ENCODE results near the gene DHODH. TPM values are rescaled to one million over a fixed set of nuclear protein-coding genes. Genes with fewer than 3 reads are reported as not detected.
"Not testable (repeated sequence)": the region's sequence is repeated elsewhere in the genome, so short reads cannot be mapped to it uniquely, and the experiment has no call there.

Gene DHODH
- total RNA-seq = 28.4 TPM

DNA sequence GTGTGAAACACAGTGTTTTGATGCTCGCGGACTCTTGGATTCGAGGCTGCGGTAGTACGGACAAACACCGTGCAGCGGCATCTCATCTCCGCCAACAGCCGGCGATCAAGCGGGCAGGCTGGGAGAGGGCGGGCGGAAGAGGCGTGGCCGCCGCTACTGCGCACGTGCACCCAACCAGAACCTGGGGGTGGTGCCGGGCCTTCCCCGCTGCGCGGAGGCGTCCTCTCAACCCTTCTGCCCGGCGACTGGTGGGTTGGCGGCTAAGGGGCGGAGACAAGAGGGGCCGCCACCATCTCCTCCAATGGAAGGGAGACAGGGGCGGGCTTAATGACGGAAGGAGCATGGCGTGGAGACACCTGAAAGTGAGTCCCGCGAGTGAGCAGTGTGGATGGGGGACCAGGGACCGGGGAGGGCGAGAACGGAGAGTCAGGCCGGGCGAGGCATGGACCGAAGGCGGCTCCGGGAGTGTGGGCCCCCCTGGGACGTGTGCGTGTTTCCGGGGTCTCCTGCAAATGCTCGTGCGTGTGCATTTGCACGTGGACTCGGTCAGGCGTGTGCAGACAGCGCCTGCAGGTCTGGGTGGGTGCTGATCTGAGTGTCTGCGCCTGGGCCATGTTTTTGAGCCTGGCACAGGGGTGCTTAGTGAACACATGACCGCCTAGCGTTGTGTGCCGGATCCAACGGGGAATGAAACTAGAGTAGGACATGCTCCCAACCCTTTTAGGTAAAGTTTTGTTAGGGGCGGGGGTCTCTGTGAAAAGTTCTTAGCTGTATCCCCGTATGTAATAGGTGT lies at the start of gene DHODH:
TSS of gene DHODH (plus strand) at position 321 of the 793 bp plus-strand sequence. CDS start at position 342, 21 bp downstream.
- ATAC-seq = peak; percentile 96
- DNase-seq (ENCODE audit: low spot score) = peak; percentile 99

DNA sequence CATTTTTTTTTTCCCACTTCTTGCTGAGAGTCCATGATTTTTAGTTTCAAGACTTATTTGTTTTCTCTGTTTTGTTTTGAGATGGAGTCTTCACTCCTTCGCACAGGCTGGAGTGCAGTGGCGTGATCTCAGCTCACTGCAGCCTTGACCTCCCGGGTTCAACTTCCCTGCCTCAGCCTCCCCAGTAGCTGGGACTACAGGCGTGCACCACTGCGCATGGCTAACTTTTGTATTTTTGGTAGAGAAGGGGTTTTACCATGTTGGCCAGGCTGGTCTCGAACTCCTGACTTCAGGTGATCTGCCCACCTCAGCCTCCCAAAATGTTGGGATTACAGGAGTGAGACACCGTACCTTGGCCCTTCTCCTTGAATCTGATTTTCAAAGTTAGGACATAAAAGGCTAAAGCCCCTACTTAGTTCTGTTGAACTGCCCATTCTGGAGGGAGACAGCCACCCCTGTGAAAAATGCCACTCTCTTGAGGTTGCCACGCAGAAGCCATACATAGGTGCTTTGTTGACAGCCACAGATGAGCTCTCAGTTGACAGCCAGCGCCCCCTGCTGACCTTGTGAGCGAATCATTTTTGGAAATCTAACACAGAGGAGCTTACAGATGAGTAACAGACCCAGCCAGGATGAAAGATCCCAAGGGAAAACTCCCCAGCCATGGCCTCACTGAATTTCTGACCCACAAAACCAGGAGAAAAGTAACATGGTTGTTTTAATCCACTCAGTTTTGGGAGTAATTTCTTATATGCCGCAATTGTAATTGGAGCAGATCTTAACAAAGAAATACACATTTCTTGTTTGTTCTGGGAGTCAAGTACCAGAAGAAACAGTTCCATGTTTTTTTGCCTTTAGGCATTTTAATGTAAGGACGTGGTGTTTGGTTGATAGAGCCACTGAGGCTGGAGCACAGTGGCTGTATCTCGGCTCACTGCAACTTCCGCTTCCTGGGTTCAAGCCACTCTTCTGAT lies 47.2 kb upstream of the DHODH start:
- ATAC-seq (peak; percentile 99), DNase-seq (ENCODE audit: low spot score) (peak; percentile 80)

DNA sequence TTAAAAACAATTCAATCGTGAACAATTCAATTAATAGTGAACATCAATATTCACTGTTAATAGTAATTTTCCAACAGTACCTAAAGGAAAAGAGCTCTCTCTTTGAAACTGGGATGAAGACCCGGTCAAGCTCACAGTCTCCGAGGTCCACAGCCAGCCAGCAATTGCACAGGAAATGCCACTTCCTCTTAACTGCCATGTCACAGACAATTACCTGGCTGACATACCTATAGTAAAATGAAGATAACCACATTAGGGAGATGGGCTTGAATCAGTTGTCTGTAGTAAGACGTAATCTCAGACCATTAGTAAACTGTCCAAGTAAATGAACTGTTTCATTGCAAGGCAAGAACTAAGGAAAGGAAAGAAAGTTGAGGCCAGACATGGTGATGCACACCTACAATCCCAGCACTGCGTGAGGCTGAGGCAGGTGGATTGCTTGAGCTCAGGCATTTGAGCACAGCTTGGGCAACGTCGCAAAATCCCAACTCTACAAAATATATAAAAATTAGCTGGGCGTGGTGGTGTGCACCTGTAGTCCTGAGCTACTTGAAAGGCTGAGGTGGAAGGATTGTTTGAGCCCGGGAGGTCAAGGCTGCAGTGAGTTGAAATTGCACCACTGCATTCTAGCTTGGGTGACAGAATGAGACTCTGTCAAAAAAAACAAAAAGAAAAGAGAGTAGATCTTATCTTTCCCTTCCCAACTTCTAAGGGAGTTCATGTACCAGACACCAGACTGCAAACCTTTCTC lies 45.2 kb upstream of the DHODH start:
- ATAC-seq = no peak
- no peak for DNase-seq (ENCODE audit: low spot score)

DNA sequence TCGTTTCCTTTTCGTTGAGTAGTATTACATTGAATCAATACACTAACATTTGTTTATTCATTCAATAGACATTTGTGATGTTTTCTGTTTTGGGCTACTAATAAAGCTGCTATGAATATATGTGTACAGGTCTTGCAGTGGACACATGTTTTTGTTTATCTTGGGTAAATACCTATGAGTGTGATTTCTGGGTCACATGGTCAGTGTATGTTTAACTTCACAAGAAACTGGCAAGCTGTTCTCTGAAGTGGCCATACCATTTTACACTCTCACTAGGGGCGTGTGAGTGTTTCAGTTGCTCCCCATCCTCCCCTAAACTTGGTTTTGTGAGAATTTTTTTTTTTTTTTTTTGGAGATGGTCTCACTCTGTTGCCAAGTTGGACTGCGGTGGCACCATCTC lies 43.3 kb upstream of the DHODH start:
- ATAC-seq (peak; percentile 48), DNase-seq (ENCODE audit: low spot score) (no peak)

DNA sequence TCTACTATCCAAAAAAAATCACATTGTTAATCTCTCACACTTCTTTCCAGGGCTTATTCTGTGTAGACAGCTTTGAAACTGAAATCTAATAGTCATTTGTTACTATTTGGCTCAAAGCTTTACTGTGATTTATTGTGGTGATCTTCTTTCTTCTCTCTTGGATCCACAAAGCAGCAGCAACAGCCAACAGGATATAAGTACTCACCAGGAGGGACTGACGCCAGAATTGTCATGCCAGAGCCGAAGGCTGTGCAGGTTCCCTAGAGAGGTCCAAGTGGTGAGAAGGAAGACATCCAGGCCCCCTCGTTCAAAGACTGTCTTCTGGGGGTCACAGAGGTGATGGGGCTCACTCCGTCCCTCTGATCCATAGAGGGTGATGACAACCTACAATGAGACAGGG lies 41.6 kb upstream of the DHODH start:
- no peak for ATAC-seq
- no peak for DNase-seq (ENCODE audit: low spot score)

DNA sequence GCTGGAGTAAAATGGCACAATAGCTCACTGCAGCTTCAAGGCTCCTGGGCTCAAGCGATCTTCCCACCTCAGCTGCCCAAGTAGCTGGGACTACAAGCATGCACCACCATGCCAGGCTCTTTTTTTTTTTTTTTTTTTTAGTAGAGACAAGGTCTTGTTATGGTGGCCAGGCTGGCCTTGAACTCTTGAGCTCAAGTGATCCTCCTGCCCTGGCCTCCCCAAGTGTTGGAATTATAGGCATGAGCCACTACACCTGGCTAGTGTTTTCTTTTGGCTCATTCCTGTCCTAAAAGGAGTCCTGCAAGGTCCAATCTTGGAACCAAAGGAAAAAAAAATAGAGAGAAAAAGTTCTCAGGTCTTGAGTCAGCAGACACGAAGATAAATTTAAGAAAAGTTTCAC lies 39.2 kb upstream of the DHODH start:
- ATAC-seq (no peak), DNase-seq (ENCODE audit: low spot score) (no peak)

DNA sequence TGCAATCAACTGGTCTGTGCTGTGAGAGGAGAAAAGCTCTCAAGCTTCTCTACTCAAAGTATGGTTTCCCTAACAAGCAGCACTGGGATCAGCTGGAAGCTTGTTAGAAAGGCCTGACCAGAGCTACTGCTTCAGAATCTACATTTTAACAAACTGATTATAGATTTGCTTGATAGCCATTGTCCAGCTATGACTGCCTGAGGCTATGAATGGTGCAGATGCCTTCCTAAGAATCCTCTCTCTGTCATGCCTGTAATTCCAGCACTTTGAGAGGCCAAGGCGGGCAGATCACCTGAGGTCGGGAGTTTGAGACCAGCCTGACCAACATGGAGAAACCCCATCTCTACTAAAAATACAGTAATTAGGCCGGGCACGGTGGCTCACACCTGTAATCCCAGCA lies 37.0 kb upstream of the DHODH start:
- ATAC-seq (no peak), DNase-seq (ENCODE audit: low spot score) (no peak)

DNA sequence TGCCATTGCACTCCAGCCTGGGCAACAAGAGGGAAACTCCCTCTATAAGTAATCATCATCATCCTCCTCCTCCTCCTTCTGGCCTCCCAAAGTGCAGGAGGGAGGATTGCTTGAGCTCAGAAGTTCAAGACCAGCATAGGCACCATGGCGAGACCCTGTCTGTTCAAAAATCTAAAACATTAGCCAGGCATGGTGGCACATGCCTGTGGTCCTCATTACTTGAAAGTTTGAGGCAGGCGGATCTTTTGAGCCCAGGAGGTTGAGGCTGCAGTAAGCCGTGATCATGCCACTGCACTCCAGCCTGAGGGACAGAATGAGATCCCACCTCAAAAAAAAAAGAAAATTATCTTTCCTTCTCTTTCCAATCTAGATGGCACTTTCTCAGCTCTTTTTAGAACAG lies 36.2 kb upstream of the DHODH start:
- no peak for DNase-seq (ENCODE audit: low spot score)
- ATAC-seq = no peak

DNA sequence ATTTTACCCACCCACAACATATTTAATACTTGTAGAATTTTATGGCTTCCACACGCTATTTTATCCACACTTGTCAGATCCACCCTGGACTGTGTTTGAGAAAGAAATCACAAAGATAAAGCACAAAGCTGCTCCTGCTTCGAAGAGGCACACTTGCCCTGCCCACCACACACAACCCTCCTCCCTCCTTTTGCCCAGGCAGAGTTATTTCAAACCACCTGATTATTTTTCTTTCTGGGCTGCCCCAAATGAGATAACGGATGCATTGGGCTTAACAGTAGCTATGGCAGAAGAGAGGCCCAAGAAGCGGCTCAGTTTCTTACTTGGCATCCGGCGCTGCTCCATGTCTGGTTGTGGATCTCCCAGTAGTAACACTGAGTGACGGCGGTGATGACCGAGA lies 35.5 kb upstream of the DHODH start:
- ATAC-seq (no peak), DNase-seq (ENCODE audit: low spot score) (no peak)

DNA sequence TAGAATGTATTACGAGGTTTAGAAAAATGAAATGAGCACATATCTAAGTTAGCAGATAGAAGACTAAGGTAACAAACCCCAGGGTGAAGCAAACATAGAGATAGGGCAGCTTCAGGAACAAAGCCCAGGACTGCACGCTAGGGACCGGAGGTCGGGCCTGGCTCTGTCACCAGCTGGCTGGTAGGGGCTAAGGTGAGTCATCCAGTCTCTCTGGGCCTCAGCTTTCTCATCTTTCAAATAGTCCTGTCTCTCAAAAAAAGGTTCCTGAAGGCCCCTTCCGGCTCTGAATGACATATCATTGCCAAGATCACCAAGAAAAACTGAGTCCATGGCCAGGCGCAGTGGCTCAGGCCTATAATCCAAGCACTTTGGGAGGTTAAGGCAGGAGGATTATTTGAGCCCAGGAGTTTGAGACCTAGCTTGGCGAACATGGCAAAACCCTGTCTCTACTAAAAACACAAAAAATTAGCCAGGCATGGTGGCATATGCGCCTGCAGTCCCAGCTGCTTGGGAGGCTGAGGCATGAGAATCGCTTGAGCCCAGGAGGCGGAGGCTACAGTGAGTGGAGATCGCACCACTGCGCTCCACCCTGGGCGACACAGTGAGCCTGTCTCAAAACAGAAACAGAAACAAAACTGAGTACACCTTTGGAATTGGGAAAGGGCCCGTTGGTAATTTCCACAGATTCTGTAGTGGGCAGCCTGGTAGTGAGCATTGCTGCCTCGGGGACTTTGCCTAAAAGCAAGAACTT lies 34.3 kb upstream of the DHODH start:
- DNase-seq (ENCODE audit: low spot score) = no peak
- no peak for ATAC-seq

DNA sequence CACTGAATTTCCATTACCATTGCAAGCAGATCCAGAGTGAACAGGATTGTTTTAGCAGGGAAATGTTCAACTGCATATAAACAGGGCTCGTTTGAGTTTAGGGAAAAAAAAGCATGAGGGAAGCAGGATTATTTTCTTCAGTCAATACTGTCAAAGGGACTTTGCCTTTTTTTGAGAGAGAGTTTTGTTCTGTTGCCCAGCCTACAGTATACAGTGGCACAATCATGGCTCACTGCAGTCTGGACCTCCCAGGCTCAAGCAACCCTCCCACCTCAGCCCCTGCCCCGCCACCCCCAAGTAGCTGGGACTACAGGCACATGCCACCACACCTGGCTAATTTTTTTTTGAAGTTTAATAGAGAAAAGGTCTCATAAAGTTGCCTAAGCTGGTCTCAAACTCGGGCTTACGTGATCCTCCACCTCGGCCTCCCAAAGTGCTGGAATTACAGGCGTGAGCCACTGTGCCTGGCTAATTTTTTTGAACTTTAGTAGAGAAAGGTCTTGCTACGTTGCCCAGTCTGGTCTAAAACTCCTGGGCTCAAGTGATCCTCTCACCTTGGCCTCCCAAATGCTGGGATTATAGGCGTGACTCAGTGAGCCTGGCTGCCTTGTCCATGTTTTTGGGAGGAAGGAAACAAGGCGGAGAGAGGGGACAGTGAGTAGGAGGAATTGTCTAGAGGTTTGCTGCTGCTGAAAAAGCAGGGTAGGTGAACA lies 23.1 kb upstream of the DHODH start:
- peak; percentile 85 for ATAC-seq
- no peak for DNase-seq (ENCODE audit: low spot score)

DNA sequence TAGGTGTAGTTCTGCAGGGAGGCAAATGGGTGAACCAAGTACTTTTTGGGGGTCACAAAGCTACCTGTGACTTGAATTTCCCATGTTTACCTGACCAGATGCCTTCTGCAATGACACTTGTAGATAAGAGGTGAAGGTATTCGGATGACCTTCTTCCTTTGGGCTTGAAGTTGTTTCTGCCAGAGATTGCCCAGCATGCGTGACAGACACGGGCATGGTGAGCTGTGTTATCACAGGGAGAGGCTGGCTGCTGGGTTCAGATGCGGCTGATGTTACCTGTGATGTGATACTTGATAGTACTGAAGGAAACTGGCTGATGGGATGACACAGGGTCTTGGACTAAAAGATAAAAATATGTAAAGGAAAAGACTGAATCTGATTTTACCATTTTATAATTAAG lies 22.4 kb upstream of the DHODH start:
- DNase-seq (ENCODE audit: low spot score) = no peak
- ATAC-seq = no peak

DNA sequence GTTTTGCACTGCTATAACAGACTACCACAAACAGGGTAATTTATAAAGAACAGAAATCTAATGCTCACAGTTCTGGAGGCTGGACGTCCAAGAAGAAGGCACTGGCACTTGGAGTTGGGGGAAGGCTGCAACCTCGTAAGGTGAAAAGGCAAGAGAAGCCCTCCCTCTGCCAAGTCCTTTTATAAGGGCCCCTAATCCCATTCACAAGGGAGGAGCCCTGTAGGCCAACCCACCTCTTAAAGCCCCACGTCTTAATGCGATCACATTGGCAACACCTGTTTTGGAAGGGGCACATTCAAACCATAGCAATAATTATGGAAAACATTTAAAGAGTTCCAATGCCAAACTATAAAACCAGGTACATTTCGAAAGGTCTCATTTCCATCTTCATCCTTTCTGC lies 13.5 kb upstream of the DHODH start:
- DNase-seq (ENCODE audit: low spot score) = no peak
- no peak for ATAC-seq

DNA sequence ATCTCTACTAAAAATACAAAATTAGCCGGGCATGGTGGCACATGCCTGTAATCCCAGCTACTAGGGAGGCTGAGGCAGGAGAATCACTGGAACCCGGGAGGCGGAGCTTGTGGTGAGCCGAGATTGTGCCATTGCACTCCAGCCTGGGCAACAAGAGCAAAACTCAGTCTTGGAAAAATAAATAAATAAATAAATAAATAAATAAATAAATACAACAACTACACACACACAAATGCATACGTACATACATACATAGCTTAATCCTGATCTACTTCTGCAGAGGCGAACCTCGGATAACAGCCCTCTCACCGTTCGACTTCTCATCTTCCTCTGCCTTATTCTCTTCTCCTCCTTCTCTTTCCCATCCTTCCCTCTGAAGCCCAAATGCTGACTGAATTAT lies 11.0 kb upstream of the DHODH start:
- DNase-seq (ENCODE audit: low spot score); ATAC-seq: not testable (repeated sequence)

DNA sequence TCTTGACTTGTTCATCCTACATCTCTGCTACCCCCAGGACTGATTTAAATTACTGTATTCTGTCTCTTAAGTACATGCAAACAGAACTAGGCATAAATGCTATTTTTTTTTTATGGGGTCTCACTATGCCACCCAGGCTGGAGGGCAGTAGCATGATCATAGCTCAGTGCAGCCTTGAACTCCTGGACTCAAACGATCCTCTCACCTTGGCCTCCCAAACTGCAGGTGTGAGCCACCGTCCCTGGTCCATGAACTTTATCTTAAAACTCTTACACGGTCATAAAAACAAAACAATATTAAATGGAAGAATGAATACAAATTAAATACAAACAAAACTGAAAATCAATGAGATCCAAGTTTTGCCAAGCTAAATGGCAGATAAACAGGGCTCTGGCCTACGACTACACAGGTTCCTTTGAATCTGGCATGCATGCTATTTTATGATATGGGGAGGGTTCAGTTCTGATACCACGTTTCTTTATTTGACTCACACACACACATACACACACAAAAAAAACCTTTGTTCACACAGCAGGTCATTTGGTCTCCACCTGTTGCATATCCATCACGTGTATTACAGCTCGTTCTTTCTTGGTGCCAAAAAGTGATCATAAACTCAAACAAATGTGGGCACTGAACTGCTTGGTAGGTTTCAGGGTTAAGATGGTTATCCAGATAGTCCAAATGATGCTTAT lies 7.2 kb upstream of the DHODH start:
- ATAC-seq (peak; percentile 49), DNase-seq (ENCODE audit: low spot score) (no peak)

DNA sequence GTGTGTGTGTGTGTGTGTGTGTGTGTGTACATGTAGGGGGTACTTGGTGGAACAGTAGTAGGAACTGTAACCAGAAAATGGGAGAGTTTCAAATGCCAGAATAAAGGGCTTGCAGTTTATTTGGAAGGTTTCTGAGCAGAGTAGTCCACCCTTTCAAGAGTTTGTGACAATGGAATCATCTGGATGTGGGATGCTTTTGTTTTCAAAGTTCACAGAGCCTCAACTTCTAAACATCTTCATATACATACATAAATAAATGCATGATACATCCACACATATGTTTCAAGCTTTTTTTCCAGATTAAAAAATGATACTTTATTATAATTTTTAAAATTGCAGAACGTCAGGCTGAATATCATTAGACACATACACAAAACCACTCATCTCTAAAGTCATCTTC lies 5.9 kb upstream of the DHODH start:
- DNase-seq (ENCODE audit: low spot score) (no peak), ATAC-seq (no peak)

DNA sequence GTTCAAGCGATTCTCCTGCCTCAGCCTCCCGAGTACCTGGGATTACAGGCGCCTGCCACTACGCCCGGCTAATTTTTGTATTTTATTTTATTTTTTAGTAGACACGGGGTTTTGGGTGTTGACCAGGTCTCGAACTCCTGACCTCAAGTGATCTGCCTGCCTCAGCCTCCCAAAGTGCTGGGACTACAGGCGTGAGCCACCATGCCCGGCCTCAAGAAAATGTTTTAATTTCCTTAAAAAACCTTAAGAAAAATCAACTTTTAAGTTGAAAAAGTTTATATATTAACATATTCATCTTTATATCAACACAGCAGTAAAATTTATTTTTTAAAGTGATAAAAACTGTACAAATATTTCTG lies 500 bp upstream of the DHODH start:
- not testable (repeated sequence) for DNase-seq (ENCODE audit: low spot score); ATAC-seq

DNA sequence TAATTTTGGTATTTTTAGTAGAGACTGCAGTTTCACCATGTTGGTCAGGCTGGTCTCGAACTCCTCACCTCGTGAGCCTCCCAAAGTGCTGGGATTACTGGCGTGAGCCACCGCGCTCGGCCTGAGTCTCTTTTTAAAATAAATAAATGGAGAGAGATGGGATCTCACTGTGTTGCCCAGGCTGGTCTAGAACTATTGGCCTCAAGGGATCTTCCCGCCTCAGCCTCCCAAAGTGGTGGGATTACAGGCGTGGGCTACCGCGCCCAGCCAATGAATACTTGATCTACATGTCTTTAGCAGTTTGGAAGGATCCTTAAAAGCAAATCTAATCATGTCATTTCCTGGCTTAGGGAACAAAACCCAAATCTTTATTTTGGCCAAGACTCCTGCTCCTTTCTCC lies 1.2 kb downstream of the DHODH start:
- ATAC-seq (no peak), DNase-seq (ENCODE audit: low spot score) (no peak)

DNA sequence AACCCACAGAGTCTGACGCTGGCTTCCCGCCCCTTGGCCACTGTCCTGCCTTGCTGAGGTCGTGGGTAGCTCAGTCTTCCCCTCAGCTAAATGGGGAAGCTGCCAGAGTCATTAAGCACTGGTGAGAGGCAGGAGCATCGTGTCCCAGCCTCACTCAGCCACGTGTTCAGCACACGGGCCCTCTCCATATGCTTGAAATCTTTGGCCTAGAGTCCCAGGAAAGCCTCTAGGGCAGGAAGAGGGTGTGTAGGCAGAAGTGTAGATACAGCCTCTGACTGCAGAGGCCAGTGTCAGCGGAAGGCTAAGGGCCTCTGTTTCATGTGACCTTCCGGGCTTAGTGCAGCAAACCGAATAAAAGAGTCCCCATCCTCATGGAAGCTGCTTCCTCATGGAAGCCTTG lies 4.1 kb downstream of the DHODH start:
- DNase-seq (ENCODE audit: low spot score) = no peak
- no peak for ATAC-seq

Data from left lobe of liver (tissue), 2 donors.